SU-DHL-6 (cell line): ENCODE results near the gene C14orf93.

ENCODE experiments used
- CTCF ChIP-seq: fragments of 200-600 bp; sonication (generic); IDR thresholded peaks from one replicate; pipeline ENCODE4 v1.5.1; 2017; ENCODE audit warnings: antibody characterized with exemption, mild to moderate bottlenecking, low read length, moderate library complexity; ENCODE audit not compliant: insufficient read depth, poor library complexity, severe bottlenecking
- EZH2phosphoT487 ChIP-seq: fragments of 200-600 bp; sonication (generic), shearing (Covaris generic); conservative IDR thresholded peaks from 2 replicates; pipeline ENCODE4 v1.6.1; 2018; ENCODE audit warnings: mild to moderate bottlenecking, antibody characterized with exemption, low read length, moderate library complexity, mixed read lengths

DNA sequence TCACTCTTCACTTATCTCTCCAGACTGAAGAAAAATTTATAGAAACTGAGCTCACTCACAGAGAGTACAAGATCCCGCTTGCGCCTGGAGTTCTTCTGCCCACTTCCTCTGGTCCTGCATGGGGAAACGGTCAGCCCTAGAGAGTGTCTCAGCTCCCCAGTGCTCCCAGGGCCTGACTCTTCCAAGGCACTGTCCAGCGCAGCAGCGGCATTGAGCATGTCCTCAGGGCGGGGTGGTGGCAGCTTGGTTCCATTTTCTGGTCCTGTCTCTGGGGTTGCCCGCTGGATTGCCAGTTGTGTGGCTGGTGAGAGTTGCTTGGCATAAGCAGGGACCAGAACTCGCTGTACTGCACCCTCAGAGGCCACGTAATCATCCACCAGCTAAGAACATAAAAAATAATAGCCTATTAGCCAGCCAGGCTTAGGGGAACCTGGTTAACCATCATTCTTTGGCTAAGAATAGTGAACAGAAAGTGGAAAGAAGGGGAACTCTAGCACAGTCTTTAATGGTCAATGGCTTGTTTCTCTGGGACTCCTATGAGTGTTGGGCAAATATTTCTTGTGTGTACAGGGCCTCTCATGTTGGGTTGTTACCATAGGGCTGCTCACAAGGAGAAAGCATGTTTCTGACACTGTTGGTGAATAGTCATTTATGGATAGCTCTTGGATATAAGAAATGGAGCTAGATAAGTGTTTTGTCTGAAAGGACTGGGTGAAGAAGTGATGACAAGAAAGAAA is 13.9 kb downstream of the C14orf93 start:
- TF ChIP-seq CTCF (no peak), EZH2phosphoT487 (no peak)
